GM23338 (cell line): ENCODE results near the gene EFCAB6. TPM values are rescaled to one million over a fixed set of nuclear protein-coding genes. Genes with fewer than 3 reads are reported as not detected.

Experiments used
- ATAC-seq: fragments of 200-7000 bp; cut with Tn5 transposase; 3 replicates; pipeline ENCODE4 v1.9.1; 2020
- DNase-seq: peaks from one replicate; pipeline ENCODE4 v3.0.0-alpha.2; 2015; ENCODE audit warnings: low spot score
- H2AFZ ChIP-seq: fragments of 200-600 bp; sonication (generic); 2 replicates; pipeline ENCODE4 v1.8.0; 2016; ENCODE audit warnings: antibody characterized with exemption, mild to moderate bottlenecking, moderate library complexity
- H3F3A ChIP-seq: fragments of 200-600 bp; sonication (generic); replicated peaks from 2 replicates; pipeline ENCODE4 v1.8.0; 2017; ENCODE audit warnings: antibody characterized with exemption, mixed run types, low read depth
- H3K27ac ChIP-seq: fragments of 200-600 bp; sonication (generic); 2 replicates; pipeline ENCODE4 v1.6.1; 2016; ENCODE audit warnings: low read depth
- H3K27me3 ChIP-seq: fragments of 200-600 bp; sonication (generic); 2 replicates; pipeline ENCODE4 v1.8.0; 2016; ENCODE audit warnings: mild to moderate bottlenecking, mixed run types, moderate library complexity; ENCODE audit not compliant: insufficient read depth
- H3K36me3 ChIP-seq: fragments of 200-600 bp; sonication (generic); 2 replicates; pipeline ENCODE4 v1.8.0; 2016; ENCODE audit warnings: mild to moderate bottlenecking; ENCODE audit not compliant: insufficient read depth
- H3K4me1 ChIP-seq: fragments of 200-600 bp; sonication (generic); 2 replicates; pipeline ENCODE4 v1.8.0; 2016; ENCODE audit warnings: mild to moderate bottlenecking, moderate library complexity; ENCODE audit not compliant: insufficient read depth
- H3K4me2 ChIP-seq: fragments of 200-600 bp; sonication (generic); 2 replicates; pipeline ENCODE4 v1.7.1; 2017; ENCODE audit warnings: mixed run types
- H3K4me3 ChIP-seq: fragments of 200-600 bp; sonication (generic); 2 replicates; pipeline ENCODE4 v1.6.1; 2016; ENCODE audit warnings: mixed run types
- H3K79me2 ChIP-seq: fragments of 200-600 bp; sonication (generic); replicated peaks from 2 replicates; pipeline ENCODE4 v1.8.0; 2017; ENCODE audit warnings: mild to moderate bottlenecking; ENCODE audit not compliant: insufficient read depth
- H3K9me2 ChIP-seq: fragments of 200-600 bp; sonication (generic); 2 replicates; pipeline ENCODE4 v1.8.0; 2017; ENCODE audit not compliant: insufficient read depth
- H4K20me1 ChIP-seq: fragments of 200-600 bp; sonication (generic); replicated peaks from 2 replicates; pipeline ENCODE4 v1.8.0; 2017; ENCODE audit warnings: mild to moderate bottlenecking; ENCODE audit not compliant: insufficient read depth
- H3K27ac Mint-ChIP-seq: 2 replicates; pipeline ENCODE4 v1.8.0; 2020; ENCODE audit warnings: inconsistent platforms, mild to moderate bottlenecking, moderate library complexity, mixed read lengths
- H3K27me3 Mint-ChIP-seq: 3 replicates; pipeline ENCODE4 v1.8.0; 2022; ENCODE audit warnings: low read depth, mild to moderate bottlenecking, moderate library complexity, mixed read lengths, inconsistent platforms; ENCODE audit not compliant: insufficient read depth, poor library complexity
- H3K36me3 Mint-ChIP-seq: 3 replicates; pipeline ENCODE4 v1.8.0; 2021; ENCODE audit warnings: low read depth, mild to moderate bottlenecking, inconsistent platforms, moderate library complexity, mixed read lengths
- H3K4me1 Mint-ChIP-seq: 3 replicates; pipeline ENCODE4 v1.8.0; 2020; ENCODE audit warnings: mild to moderate bottlenecking, inconsistent platforms, mixed read lengths
- H3K4me3 Mint-ChIP-seq: 3 replicates; pipeline ENCODE4 v1.8.0; 2021; ENCODE audit warnings: moderate library complexity, mild to moderate bottlenecking, inconsistent platforms, mixed read lengths
- H3K9me3 Mint-ChIP-seq: 3 replicates; pipeline ENCODE4 v1.8.0; 2020; ENCODE audit warnings: moderate library complexity, mild to moderate bottlenecking, inconsistent platforms, mixed read lengths
- CTCF ChIP-seq, 2 experiments: fragments of 200-600 bp in 1 of 2; sonication (generic) in 1 of 2; conservative IDR thresholded peaks; 2 replicates each; pipeline versions ENCODE4 v1.5.1 to v1.6.1; 2016 to 2017; ENCODE audit warnings: antibody characterized with exemption in 2 of 2, low read depth in 2 of 2, mild to moderate bottlenecking in 2 of 2, moderate library complexity in 1 of 2
- EZH2 ChIP-seq: fragments of 200-600 bp; sonication (generic); IDR thresholded peaks from one replicate; pipeline ENCODE4 v1.8.0; 2017; ENCODE audit warnings: antibody characterized with exemption, mild to moderate bottlenecking, low read depth; ENCODE audit not compliant: unreplicated experiment
- EZH2phosphoT487 ChIP-seq: fragments of 200-600 bp; sonication (generic); IDR thresholded peaks from one replicate; pipeline ENCODE4 v1.8.1; 2018; ENCODE audit warnings: antibody characterized with exemption; ENCODE audit not compliant: unreplicated experiment
- POLR2AphosphoS5 ChIP-seq: IDR thresholded peaks from 2 replicates; pipeline ENCODE4 v1.6.1; 2016; ENCODE audit warnings: antibody characterized with exemption, low read depth
- REST ChIP-seq: IDR thresholded peaks from one replicate; pipeline ENCODE4 v1.6.1; 2018; ENCODE audit warnings: antibody characterized with exemption; ENCODE audit not compliant: unreplicated experiment
- STAT1 ChIP-seq: IDR thresholded peaks from one replicate; pipeline ENCODE4 v1.6.1; 2016; ENCODE audit warnings: antibody characterized with exemption; ENCODE audit not compliant: unreplicated experiment
- ZNF331 ChIP-seq: fragments of 250-450 bp; sonication (Bioruptor Pico); IDR thresholded peaks from 2 replicates; pipeline ENCODE4 v1.5.0; 2020; ENCODE audit warnings: low read depth, mild to moderate bottlenecking, moderate library complexity
- polyA plus RNA-seq: library from polyadenylated mRNA; unstranded; fragments of >200 nt; fragmentation: Nextera tagmentation; extraction: Ambion mirVana; gene quantifications from 2 replicates; pipeline ENCODE4 v1.2.1, GENCODE V29; 2016
- total RNA-seq: library from RNA; depleted of rRNA; stranded (reverse); fragments of >200 nt; shearing (Covaris generic); gene quantifications from 2 replicates; pipeline ENCODE4 v1.2.3, GENCODE V29; 2014
- TF ChIP-seq, protein P1 (sequence below): fragments of 250-450 bp; sonication (Bioruptor Pico); IDR thresholded peaks from 2 replicates; pipeline ENCODE4 v1.5.0; 2020; ENCODE audit warnings: mild to moderate bottlenecking, moderate library complexity

EFCAB6 gene
- total and polyA plus RNA-seq, 2 experiments from 2014 or later: 1.1 to 1.8 TPM

DNA sequence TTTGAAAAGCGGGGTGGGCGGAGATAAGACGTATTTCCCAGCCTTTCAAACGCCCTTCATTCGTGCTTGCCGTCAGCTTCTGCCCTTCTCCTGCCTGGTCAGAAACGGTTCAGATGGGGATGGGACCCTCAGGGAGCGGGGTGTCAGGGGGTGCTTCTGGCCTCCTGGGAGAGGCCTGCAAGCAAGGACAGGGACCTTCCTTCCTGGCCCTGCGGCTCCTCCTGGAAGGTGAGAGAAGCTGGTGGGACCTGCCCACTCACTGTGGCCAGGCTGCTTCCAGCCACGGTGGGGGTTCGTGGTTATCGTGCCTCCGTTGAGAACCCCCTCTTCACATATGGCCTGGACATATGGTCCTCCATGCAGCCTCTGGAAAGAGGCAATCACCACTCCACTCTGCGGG is 295.7 kb downstream of the EFCAB6 start:
- H3K9me3 Mint-ChIP-seq: no peaks in the 10 kb centered on the region; the same call in 2 of the 3 replicates
- no peaks in the 10 kb centered on the region for H4K20me1 ChIP-seq
- H3K36me3 Mint-ChIP-seq: no peaks in the 10 kb centered on the region
- H3K4me3 ChIP-seq: no peak overlapping the region
- no peaks in the 10 kb centered on the region for H3K36me3 ChIP-seq
- H3K27ac Mint-ChIP-seq: no peak overlapping the region
- TF ChIP-seq STAT1: no peak
- TF ChIP-seq POLR2AphosphoS5: no peak
- TF ChIP-seq, protein P1, sequence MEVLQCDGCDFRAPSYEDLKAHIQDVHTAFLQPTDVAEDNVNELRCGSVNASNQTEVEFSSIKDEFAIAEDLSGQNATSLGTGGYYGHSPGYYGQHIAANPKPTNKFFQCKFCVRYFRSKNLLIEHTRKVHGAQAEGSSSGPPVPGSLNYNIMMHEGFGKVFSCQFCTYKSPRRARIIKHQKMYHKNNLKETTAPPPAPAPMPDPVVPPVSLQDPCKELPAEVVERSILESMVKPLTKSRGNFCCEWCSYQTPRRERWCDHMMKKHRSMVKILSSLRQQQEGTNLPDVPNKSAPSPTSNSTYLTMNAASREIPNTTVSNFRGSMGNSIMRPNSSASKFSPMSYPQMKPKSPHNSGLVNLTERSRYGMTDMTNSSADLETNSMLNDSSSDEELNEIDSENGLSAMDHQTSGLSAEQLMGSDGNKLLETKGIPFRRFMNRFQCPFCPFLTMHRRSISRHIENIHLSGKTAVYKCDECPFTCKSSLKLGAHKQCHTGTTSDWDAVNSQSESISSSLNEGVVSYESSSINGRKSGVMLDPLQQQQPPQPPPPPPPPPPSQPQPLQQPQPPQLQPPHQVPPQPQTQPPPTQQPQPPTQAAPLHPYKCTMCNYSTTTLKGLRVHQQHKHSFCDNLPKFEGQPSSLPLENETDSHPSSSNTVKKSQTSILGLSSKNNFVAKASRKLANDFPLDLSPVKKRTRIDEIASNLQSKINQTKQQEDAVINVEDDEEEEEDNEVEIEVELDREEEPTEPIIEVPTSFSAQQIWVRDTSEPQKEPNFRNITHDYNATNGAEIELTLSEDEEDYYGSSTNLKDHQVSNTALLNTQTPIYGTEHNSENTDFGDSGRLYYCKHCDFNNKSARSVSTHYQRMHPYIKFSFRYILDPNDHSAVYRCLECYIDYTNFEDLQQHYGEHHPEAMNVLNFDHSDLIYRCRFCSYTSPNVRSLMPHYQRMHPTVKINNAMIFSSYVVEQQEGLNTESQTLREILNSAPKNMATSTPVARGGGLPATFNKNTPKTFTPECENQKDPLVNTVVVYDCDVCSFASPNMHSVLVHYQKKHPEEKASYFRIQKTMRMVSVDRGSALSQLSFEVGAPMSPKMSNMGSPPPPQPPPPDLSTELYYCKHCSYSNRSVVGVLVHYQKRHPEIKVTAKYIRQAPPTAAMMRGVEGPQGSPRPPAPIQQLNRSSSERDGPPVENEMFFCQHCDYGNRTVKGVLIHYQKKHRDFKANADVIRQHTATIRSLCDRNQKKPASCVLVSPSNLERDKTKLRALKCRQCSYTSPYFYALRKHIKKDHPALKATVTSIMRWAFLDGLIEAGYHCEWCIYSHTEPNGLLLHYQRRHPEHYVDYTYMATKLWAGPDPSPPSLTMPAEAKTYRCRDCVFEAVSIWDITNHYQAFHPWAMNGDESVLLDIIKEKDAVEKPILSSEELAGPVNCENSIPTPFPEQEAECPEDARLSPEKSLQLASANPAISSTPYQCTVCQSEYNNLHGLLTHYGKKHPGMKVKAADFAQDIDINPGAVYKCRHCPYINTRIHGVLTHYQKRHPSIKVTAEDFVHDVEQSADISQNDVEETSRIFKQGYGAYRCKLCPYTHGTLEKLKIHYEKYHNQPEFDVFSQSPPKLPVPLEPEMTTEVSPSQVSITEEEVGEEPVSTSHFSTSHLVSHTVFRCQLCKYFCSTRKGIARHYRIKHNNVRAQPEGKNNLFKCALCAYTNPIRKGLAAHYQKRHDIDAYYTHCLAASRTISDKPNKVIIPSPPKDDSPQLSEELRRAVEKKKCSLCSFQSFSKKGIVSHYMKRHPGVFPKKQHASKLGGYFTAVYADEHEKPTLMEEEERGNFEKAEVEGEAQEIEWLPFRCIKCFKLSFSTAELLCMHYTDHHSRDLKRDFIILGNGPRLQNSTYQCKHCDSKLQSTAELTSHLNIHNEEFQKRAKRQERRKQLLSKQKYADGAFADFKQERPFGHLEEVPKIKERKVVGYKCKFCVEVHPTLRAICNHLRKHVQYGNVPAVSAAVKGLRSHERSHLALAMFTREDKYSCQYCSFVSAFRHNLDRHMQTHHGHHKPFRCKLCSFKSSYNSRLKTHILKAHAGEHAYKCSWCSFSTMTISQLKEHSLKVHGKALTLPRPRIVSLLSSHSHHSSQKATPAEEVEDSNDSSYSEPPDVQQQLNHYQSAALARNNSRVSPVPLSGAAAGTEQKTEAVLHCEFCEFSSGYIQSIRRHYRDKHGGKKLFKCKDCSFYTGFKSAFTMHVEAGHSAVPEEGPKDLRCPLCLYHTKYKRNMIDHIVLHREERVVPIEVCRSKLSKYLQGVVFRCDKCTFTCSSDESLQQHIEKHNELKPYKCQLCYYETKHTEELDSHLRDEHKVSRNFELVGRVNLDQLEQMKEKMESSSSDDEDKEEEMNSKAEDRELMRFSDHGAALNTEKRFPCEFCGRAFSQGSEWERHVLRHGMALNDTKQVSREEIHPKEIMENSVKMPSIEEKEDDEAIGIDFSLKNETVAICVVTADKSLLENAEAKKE: no peak
- TF ChIP-seq EZH2phosphoT487: no peak
- TF ChIP-seq REST: no peak
- no peak for TF ChIP-seq ZNF331 (CRISPR knock-in tag)
- no peak for TF ChIP-seq CTCF (conservative IDR thresholded peaks at IDR 0.05; ENCODE audit: low read depth in 2 of 2)
- TF ChIP-seq EZH2: no peak
- H3K4me1 Mint-ChIP-seq: no peaks in the 10 kb centered on the region
- no peaks in the 10 kb centered on the region for H3F3A ChIP-seq
- H3K4me1 ChIP-seq: no peaks in the 10 kb centered on the region
- H3K27ac ChIP-seq: no peak overlapping the region
- no peaks in the 10 kb centered on the region for H3K9me2 ChIP-seq
- H2AFZ ChIP-seq: no peak overlapping the region
- ATAC-seq (no peak), DNase-seq (no peak)
- no peak overlapping the region for H3K4me2 ChIP-seq
- no peaks in the 10 kb centered on the region for H3K79me2 ChIP-seq
- peaks cover 2% of the 10 kb centered on the region for H3K27me3 Mint-ChIP-seq
- no peaks in the 10 kb centered on the region for H3K27me3 ChIP-seq
- no peak overlapping the region for H3K4me3 Mint-ChIP-seq
